ENCODE measurements around the gene ZNF107. TPM values are rescaled to one million over a fixed set of nuclear protein-coding genes. Genes with fewer than 3 reads are reported as not detected.
A peak's percentile ranks its signal among the peaks of the same experiment; 100 is the strongest.
"Not testable (repeated sequence)": the region's sequence is repeated elsewhere in the genome, so short reads cannot be mapped to it uniquely, and the experiment has no call there.

The ZNF107 gene
- total RNA-seq, 4 donors from 2014 or later = 14.4 to 22.8 (median 16.5) TPM

DNA sequence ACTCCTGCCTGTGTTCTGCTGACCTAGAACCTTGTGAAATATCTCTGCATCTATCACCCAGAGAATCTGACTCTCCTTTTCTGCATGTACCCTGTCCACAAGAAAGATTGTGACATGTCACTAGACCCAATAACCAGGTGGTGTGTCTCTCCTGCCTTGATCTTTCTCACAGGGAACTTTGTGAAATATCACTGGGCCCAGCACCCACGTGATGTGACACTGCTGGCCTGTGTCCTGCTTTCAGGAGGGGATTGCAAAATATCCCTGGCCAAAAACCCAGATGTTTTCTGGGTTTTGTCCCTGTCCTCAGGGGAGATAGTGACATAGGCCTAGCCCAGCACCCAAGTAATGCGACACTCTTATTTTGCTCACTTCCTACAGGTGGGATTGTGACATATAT, 10.1 kb upstream of the ZNF107 start:
- no peaks in the 10 kb centered on the region for H3K9me3 ChIP-seq
- H3K4me1 ChIP-seq = peaks cover 19% of the 10 kb centered on the region
- 64% methylated on average over 1 of the region's 2 CpGs for WGBS
- H3K36me3 ChIP-seq = no peaks in the 10 kb centered on the region
- no peak for DNase-seq (ENCODE audit: low spot score in 2 of 2)
- H3K4me3 ChIP-seq = no peak overlapping the region
- TF ChIP-seq POLR2A (IDR thresholded peaks at IDR 0.05) = no peak
- no peak for TF ChIP-seq EP300 (IDR thresholded peaks at IDR 0.05)
- TF ChIP-seq POLR2AphosphoS5 (IDR thresholded peaks at IDR 0.05) = no peak
- TF ChIP-seq, protein P1, sequence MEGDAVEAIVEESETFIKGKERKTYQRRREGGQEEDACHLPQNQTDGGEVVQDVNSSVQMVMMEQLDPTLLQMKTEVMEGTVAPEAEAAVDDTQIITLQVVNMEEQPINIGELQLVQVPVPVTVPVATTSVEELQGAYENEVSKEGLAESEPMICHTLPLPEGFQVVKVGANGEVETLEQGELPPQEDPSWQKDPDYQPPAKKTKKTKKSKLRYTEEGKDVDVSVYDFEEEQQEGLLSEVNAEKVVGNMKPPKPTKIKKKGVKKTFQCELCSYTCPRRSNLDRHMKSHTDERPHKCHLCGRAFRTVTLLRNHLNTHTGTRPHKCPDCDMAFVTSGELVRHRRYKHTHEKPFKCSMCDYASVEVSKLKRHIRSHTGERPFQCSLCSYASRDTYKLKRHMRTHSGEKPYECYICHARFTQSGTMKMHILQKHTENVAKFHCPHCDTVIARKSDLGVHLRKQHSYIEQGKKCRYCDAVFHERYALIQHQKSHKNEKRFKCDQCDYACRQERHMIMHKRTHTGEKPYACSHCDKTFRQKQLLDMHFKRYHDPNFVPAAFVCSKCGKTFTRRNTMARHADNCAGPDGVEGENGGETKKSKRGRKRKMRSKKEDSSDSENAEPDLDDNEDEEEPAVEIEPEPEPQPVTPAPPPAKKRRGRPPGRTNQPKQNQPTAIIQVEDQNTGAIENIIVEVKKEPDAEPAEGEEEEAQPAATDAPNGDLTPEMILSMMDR (IDR thresholded peaks at IDR 0.05) = no peak
- no peaks in the 10 kb centered on the region for H3K27me3 ChIP-seq
- H3K27ac ChIP-seq = peak overlapping the region; percentile 60

DNA sequence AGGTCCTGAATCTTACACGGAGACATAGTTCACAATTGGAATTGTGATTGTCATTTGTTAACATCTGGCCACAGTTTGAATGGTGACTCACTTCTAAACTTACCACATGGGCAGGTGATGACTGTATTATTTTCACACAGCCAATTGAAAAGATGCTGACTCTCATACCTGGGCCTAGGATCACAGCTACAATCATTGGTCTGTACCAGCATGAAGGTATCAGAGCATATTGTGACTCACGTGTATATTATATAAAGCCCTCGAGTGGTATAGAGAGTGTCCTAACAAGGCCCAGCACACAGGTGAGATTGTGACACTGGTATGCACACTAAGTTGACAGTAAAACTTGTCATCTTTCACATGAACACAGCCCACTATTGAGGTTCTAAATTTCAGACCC, 9.4 kb upstream of the ZNF107 start:
- TF ChIP-seq, protein P1 (IDR thresholded peaks at IDR 0.05) = no peak
- TF ChIP-seq POLR2A (IDR thresholded peaks at IDR 0.05) (no peak), POLR2AphosphoS5 (IDR thresholded peaks at IDR 0.05) (no peak), EP300 (IDR thresholded peaks at IDR 0.05) (no peak)
- no peak for DNase-seq (ENCODE audit: low spot score in 2 of 2)
- no peaks in the 10 kb centered on the region for H3K36me3 ChIP-seq
- no peaks in the 10 kb centered on the region for H3K9me3 ChIP-seq
- WGBS = 55% methylated on average over 2 of the region's 3 CpGs
- no peaks in the 10 kb centered on the region for H3K27me3 ChIP-seq
- H3K27ac ChIP-seq = peak overlapping the region; percentile 60
- no peak overlapping the region for H3K4me3 ChIP-seq
- peaks cover 19% of the 10 kb centered on the region for H3K4me1 ChIP-seq

- not testable (repeated sequence) for H3K4me3 ChIP-seq; H3K27ac ChIP-seq; H3K27me3 ChIP-seq; DNase-seq (ENCODE audit: low spot score in 2 of 2); H3K36me3 ChIP-seq; H3K4me1 ChIP-seq; H3K9me3 ChIP-seq
- WGBS = 96% methylated on average over 5 of the region's 5 CpGs
Measured at GRCh38 chr7:64662091-64662490, 3.8 kb upstream of the ZNF107 start.

DNA sequence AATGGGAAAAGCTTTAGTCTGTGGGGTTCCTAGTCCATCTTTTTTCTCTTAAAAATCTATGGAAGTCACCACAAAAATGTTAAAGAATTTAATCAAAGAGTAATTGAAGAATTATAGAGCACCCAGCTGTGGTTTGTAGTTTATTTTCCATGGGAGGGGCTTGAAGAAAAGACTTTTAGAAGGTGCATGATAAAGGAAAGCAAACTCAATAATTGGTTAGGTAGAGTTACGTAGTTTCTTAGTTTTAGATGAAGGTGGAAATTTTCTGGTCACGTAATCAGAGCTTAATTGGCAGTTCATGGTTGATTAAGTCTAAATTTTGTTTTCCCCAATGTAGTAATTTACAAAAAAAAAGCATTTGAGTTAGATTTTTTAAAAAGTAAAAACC, 724 bp downstream of the ZNF107 start:
- Histone ChIP-seq H3K4me3 (peak overlapping the region; percentile 79), H3K36me3 (peaks cover 2% of the 10 kb centered on the region), H3K4me1 (peaks cover 22% of the 10 kb centered on the region), H3K9me3 (no peaks in the 10 kb centered on the region), H3K27me3 (no peaks in the 10 kb centered on the region), H3K27ac (peak overlapping the region; percentile 74)
- WGBS = 30% methylated on average over 2 of the region's 2 CpGs
- no peak for DNase-seq (ENCODE audit: low spot score in 2 of 2)
- TF ChIP-seq POLR2A (IDR thresholded peaks at IDR 0.05) (no peak), EP300 (IDR thresholded peaks at IDR 0.05) (no peak), POLR2AphosphoS5 (IDR thresholded peaks at IDR 0.05) (no peak)
- TF ChIP-seq, protein P1 (IDR thresholded peaks at IDR 0.05) = no peak

- Histone ChIP-seq H3K36me3 (peaks cover 2% of the 10 kb centered on the region), H3K4me1 (peaks cover 22% of the 10 kb centered on the region), H3K4me3 (peak overlapping the region; percentile 79), H3K27me3 (no peaks in the 10 kb centered on the region), H3K27ac (no peak overlapping the region), H3K9me3 (no peaks in the 10 kb centered on the region)
- DNase-seq (ENCODE audit: low spot score in 2 of 2) = no peak
- TF ChIP-seq POLR2AphosphoS5 (IDR thresholded peaks at IDR 0.05) = no peak
- TF ChIP-seq POLR2A (IDR thresholded peaks at IDR 0.05) = no peak
- TF ChIP-seq, protein P1 (IDR thresholded peaks at IDR 0.05) = no peak
- no peak for TF ChIP-seq EP300 (IDR thresholded peaks at IDR 0.05)
- 78% methylated on average over 2 of the region's 2 CpGs for WGBS
Measured at GRCh38 chr7:64667311-64667710, 1.4 kb downstream of the ZNF107 start.

- Histone ChIP-seq H3K27ac (no peak overlapping the region), H3K4me1 (peaks cover 16% of the 10 kb centered on the region), H3K27me3 (no peaks in the 10 kb centered on the region), H3K36me3 (peaks cover 2% of the 10 kb centered on the region), H3K9me3 (no peaks in the 10 kb centered on the region), H3K4me3 (no peak overlapping the region)
- DNase-seq (ENCODE audit: low spot score in 2 of 2) = no peak
- 86% methylated on average over 8 of the region's 8 CpGs for WGBS
- TF ChIP-seq EP300 (IDR thresholded peaks at IDR 0.05) = no peak
- no peak for TF ChIP-seq POLR2AphosphoS5 (IDR thresholded peaks at IDR 0.05)
- TF ChIP-seq, protein P1 (IDR thresholded peaks at IDR 0.05) = no peak
- no peak for TF ChIP-seq POLR2A (IDR thresholded peaks at IDR 0.05)
Measured at GRCh38 chr7:64672414-64672813, 6.5 kb downstream of the ZNF107 start.
